ENCODE data around the gene CD52. TPM values are rescaled to one million over a fixed set of nuclear protein-coding genes. Genes with fewer than 3 reads are reported as not detected.

CD52 gene
- 1 to 10 TPM; 2.1 to 4.2 (median 4.1) TPM for total RNA-seq
- 1 to 10 TPM; 2.9 to 3.9 (median 3.6) TPM for polyA plus RNA-seq
- long read RNA-seq, donor 1 = 0 reads
- long read RNA-seq, donor 2 = 0 reads

GRCh38 chr1:26317612-26318337 is at the start of gene CD52:
CD52 (plus strand) TSS chr1:26317958; CDS start chr1:26318018, 60 bp downstream.
- Histone ChIP-seq H3K4me3 (no peak within 1 kb of the TSS), H3K27ac (no peak within 1 kb of the TSS), H3K27me3 (ENCODE audit: insufficient read depth in 3 of 3, low read length in 2 of 3) (peaks cover 0 to 3% (median 0%) of the 10 kb centered on the region in 3 donors), H3K4me1 (peaks cover 4% of the 10 kb centered on the region), H3K36me3 (ENCODE audit: insufficient read depth in 1 of 2, low read depth in 1 of 2) (no peaks in the 10 kb centered on the region), H3K9me3 (no peaks in the 10 kb centered on the region)
- 70 to 78% (median 72%) methylated on average over 12 of the region's 12 CpGs for WGBS, 3 donors
- no peak for TF ChIP-seq CTCF (IDR thresholded peaks at IDR 0.05)
- DNase-seq = no peak
- no peak for ATAC-seq
- intact Hi-C loops (cut with DNase I) = no loop called here

DNA sequence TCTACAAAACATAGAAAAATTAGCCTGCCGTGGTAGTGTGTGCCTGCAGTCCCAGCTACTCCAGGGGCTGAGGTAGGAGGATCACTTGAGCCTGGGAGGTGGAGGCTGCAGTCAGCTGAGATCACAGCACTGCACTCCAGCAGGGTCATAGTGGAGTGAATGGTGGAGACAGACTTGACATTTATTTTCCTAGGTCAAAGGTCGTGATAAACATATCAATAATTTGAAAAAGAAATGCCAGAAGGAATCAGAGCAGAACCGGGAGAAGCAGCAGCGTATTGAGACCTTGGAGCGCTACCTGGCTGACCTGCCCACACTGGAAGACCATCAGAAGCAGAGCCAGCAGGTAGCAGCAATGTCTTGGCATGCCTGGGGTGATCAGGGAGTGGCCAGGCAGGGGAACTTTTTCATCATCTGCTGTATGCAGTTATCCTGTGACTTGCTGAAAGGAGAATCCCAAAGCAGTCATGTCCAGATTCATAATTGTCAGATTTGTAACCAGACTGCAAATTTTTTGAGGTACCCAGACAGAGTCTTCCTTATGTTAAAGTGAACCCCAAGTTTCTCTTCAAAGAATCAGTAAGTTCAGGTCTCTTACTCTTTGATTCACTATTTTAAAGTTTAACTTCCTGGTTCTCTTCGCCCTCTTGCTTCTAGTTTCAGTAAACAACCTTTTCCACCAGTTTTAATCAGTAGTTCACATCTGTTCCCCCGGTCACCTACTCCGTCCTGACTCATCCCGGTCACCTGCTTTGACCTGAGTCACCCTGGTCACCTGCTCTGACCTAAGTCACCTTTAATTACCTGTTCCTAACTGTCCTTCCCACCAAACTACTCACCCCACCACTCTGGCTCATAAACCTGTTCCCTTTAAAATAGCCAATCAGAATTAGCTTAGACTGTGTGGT is 49.2 kb upstream of the CD52 start:
- no peaks in the 10 kb centered on the region for H3K27me3 ChIP-seq (ENCODE audit: insufficient read depth in 3 of 3, low read length in 2 of 3)
- H3K27ac ChIP-seq = no peak overlapping the region
- H3K36me3 ChIP-seq (ENCODE audit: insufficient read depth in 1 of 2, low read depth in 1 of 2) = peaks cover 10 to 87% of the 10 kb centered on the region in 2 donors
- ATAC-seq (no peak), DNase-seq (no peak)
- H3K4me3 ChIP-seq = no peak overlapping the region
- 92 to 96% (median 94%) methylated on average over 9 of the region's 9 CpGs for WGBS, 3 donors
- peaks cover 10% of the 10 kb centered on the region for H3K4me1 ChIP-seq
- no peaks in the 10 kb centered on the region for H3K9me3 ChIP-seq
- TF ChIP-seq CTCF (IDR thresholded peaks at IDR 0.05) = no peak
- intact Hi-C loops (cut with DNase I) = no loop called here

- no peak overlapping the region for H3K27ac ChIP-seq
- no peaks in the 10 kb centered on the region for H3K9me3 ChIP-seq
- peaks cover 11% of the 10 kb centered on the region for H3K4me1 ChIP-seq
- H3K27me3 ChIP-seq (ENCODE audit: insufficient read depth in 3 of 3, low read length in 2 of 3) = no peaks in the 10 kb centered on the region
- H3K4me3 ChIP-seq = no peak overlapping the region
- intact Hi-C loops (cut with DNase I) = no loop called here
- peaks cover 10 to 85% of the 10 kb centered on the region in 2 donors for H3K36me3 ChIP-seq (ENCODE audit: insufficient read depth in 1 of 2, low read depth in 1 of 2)
- no peak for TF ChIP-seq CTCF (IDR thresholded peaks at IDR 0.05)
- ATAC-seq (no peak), DNase-seq (no peak)
- 89 to 97% (median 96%) methylated on average over 4 of the region's 4 CpGs for WGBS, 3 donors
Observed at GRCh38 chr1:26269198-26269550, 48.6 kb upstream of the CD52 start.

- peaks cover 66% of the 10 kb centered on the region for H3K4me1 ChIP-seq
- H3K27ac ChIP-seq = peak overlapping the region; percentile 92
Observed at GRCh38 chr1:26274801-26275425, 42.8 kb upstream of the CD52 start.

More at GRCh38 chr1:26274801-26275425, 42.8 kb upstream of the CD52 start:
- Histone ChIP-seq H3K4me3 (no peak overlapping the region), H3K9me3 (no peaks in the 10 kb centered on the region), H3K36me3 (ENCODE audit: insufficient read depth in 1 of 2, low read depth in 1 of 2) (peaks cover 7 to 73% of the 10 kb centered on the region in 2 donors), H3K27me3 (ENCODE audit: insufficient read depth in 3 of 3, low read length in 2 of 3) (no peaks in the 10 kb centered on the region)
- WGBS, 3 donors = 76 to 88% (median 79%) methylated on average over 9 to 11 of the region's 11 CpGs
- ATAC-seq (no peak), DNase-seq (no peak)
- intact Hi-C loops (cut with DNase I) = loop anchor here in 1 of 2 donors (1.0 to 5.0 kb wide), 2 partner anchors 38 to 46 kb away; no protein-coding TSS in a partner anchor
- TF ChIP-seq CTCF (IDR thresholded peaks at IDR 0.05) = no peak

All from psoas muscle (tissue), 8 donors.